Body of pancreas (tissue), 4 donors: Measurements from ENCODE around the gene PRDM16. TPM values are rescaled to one million over a fixed set of nuclear protein-coding genes. Genes with fewer than 3 reads are reported as not detected.

ENCODE experiments used
- ATAC-seq: fragments of 150-250 bp; one replicate; pipeline ENCODE4 v1.9.1; 2016
- DNase-seq, 4 donors: peaks; one replicate each; pipeline ENCODE4 v3.0.0-alpha.2; 2019
- H3K27ac ChIP-seq, 4 donors: fragments of 200-600 bp; sonication (generic); 1 replicate in 3 of 4; 2 replicates in 1 of 4; pipeline versions ENCODE4 v1.5.1 to v1.6.1; 2016 to 2019; ENCODE audit warnings: mild to moderate bottlenecking in 1 of 4, mixed read lengths in 1 of 4, moderate library complexity in 1 of 4
- H3K27me3 ChIP-seq, 2 donors: fragments of 200-600 bp; sonication (generic); one replicate each; pipeline ENCODE4 v1.6.0; 2016; ENCODE audit warnings: mild to moderate bottlenecking in 1 of 2
- H3K36me3 ChIP-seq, 2 donors: fragments of 200-600 bp; sonication (generic); replicated peaks in 1 of 2; 2 replicates each; pipeline ENCODE4 v1.5.1; 2016; ENCODE audit warnings: low read depth in 2 of 2; ENCODE audit not compliant: insufficient read depth in 1 of 2
- H3K4me1 ChIP-seq: fragments of 200-600 bp; sonication (generic); one replicate; pipeline ENCODE4 v1.6.0; 2016
- H3K4me3 ChIP-seq, 2 donors: fragments of 200-600 bp; sonication (generic); 1 replicate in 1 of 2; 2 replicates in 1 of 2; pipeline ENCODE4 v1.5.1; 2016 to 2019
- H3K9me3 ChIP-seq, 3 donors: fragments of 200-600 bp; sonication (generic); 1 replicate in 2 of 3; 2 replicates in 1 of 3; pipeline ENCODE4 v1.5.1; 2016
- CTCF ChIP-seq, 7 experiments: fragments of 450-650 bp in 4 of 7; fragments of 200-600 bp in 3 of 7; sonication (generic) in 3 of 7; IDR thresholded peaks; one replicate each; pipeline ENCODE4 v1.5.1; 2016 to 2019; ENCODE audit warnings: antibody characterized with exemption in 7 of 7
- POLR2A ChIP-seq, 3 donors: fragments of 450-650 bp; IDR thresholded peaks; one replicate each; pipeline ENCODE4 v1.6.1; 2016; ENCODE audit warnings: antibody characterized with exemption in 3 of 3, mild to moderate bottlenecking in 2 of 3
- WGBS, 2 donors: methylation state at CpG; one replicate each; pipeline ENCODE4 v1.1.5; 2017; 5-methylcytosine and 5-hydroxymethylcytosine counted together
- intact Hi-C: fragments of 100-400 bp; cut with DNase I; formaldehyde crosslinking; loops from one replicate; pipeline ENCODE4 v1.15.1; 2023
- total RNA-seq, 2 donors: library from RNA; depleted of rRNA; stranded (reverse); fragments of >200 nt; gene quantifications; one replicate each; pipeline ENCODE4 v1.1.0, GENCODE V29; 2016

PRDM16 gene
- total RNA-seq, 2 donors from 2014 or later: 15.2 to 16.6 TPM

GRCh38 chr1:3307359-3307758 is 238.4 kb downstream of the PRDM16 start:
- no peak for ATAC-seq
- intact Hi-C loops: no loop called here
- Histone ChIP-seq H3K27ac (no peak overlapping the region), H3K36me3 (no peaks in the 10 kb centered on the region), H3K4me3 (no peak overlapping the region), H3K9me3 (no peaks in the 10 kb centered on the region), H3K4me1 (peaks cover under 1% of the 10 kb centered on the region), H3K27me3 (no peaks in the 10 kb centered on the region)
- TF ChIP-seq POLR2A (IDR thresholded peaks at IDR 0.05): no peak
- TF ChIP-seq CTCF (IDR thresholded peaks at IDR 0.05): no peak
- WGBS, 2 donors: 75 to 87% methylated on average over 8 of the region's 8 CpGs
- no peak for DNase-seq

GRCh38 chr1:3308053-3308452 is 239.1 kb downstream of the PRDM16 start:
- no peak overlapping the region for H3K4me3 ChIP-seq
- no peaks in the 10 kb centered on the region for H3K9me3 ChIP-seq
- no peak for ATAC-seq
- no peaks in the 10 kb centered on the region for H3K36me3 ChIP-seq
- intact Hi-C loops: no loop called here
- no peak overlapping the region for H3K27ac ChIP-seq
- 66 to 86% methylated on average over 4 to 11 of the region's 11 CpGs for WGBS, 2 donors
- TF ChIP-seq POLR2A (IDR thresholded peaks at IDR 0.05) (no peak), CTCF (IDR thresholded peaks at IDR 0.05) (no peak)
- peaks cover 7% of the 10 kb centered on the region for H3K4me1 ChIP-seq
- no peaks in the 10 kb centered on the region for H3K27me3 ChIP-seq
- no peak for DNase-seq

- intact Hi-C loops: no loop called here
- ATAC-seq (no peak), DNase-seq (no peak)
- no peaks in the 10 kb centered on the region for H3K27me3 ChIP-seq
- TF ChIP-seq CTCF (IDR thresholded peaks at IDR 0.05): no peak
- no peak overlapping the region for H3K4me3 ChIP-seq
- peaks cover 22% of the 10 kb centered on the region for H3K4me1 ChIP-seq
- H3K36me3 ChIP-seq: no peaks in the 10 kb centered on the region
- WGBS, 2 donors: 85 to 95% methylated on average over 7 to 25 of the region's 25 CpGs
- no peaks in the 10 kb centered on the region for H3K9me3 ChIP-seq
- H3K27ac ChIP-seq: no peak overlapping the region
Measured at GRCh38 chr1:3310718-3311400, 241.9 kb downstream of the PRDM16 start.

GRCh38 chr1:3311711-3312110 is 242.7 kb downstream of the PRDM16 start:
- DNase-seq (no peak), ATAC-seq (no peak)
- no peak overlapping the region for H3K4me3 ChIP-seq
- 95% methylated on average over 7 to 8 of the region's 8 CpGs for WGBS, 2 donors
- H3K27ac ChIP-seq: peak overlapping the region in 1 of 4 donors; percentile 89
- no peaks in the 10 kb centered on the region for H3K9me3 ChIP-seq
- no peaks in the 10 kb centered on the region for H3K36me3 ChIP-seq
- intact Hi-C loops: no loop called here
- peaks cover 22% of the 10 kb centered on the region for H3K4me1 ChIP-seq
- H3K27me3 ChIP-seq: no peaks in the 10 kb centered on the region
- TF ChIP-seq POLR2A (IDR thresholded peaks at IDR 0.05) (no peak), CTCF (IDR thresholded peaks at IDR 0.05) (no peak)

- Histone ChIP-seq H3K27me3 (no peaks in the 10 kb centered on the region), H3K36me3 (no peaks in the 10 kb centered on the region), H3K27ac (peak overlapping the region; percentile 76 to 89 (median 84)), H3K4me1 (peaks cover 22% of the 10 kb centered on the region), H3K9me3 (no peaks in the 10 kb centered on the region), H3K4me3 (no peak overlapping the region)
- DNase-seq (no peak), ATAC-seq (no peak)
- WGBS, 2 donors: 84 to 88% methylated on average over 22 to 23 of the region's 24 CpGs
- TF ChIP-seq POLR2A (IDR thresholded peaks at IDR 0.05) (no peak), CTCF (IDR thresholded peaks at IDR 0.05) (no peak)
- intact Hi-C loops: no loop called here
Measured at GRCh38 chr1:3312310-3312897, 243.4 kb downstream of the PRDM16 start.
